BE2C (cell line): Measurements from ENCODE around the gene ALDH3A1.
A peak's percentile ranks its signal among the peaks of the same experiment; 100 is the strongest.

Source experiments
- DNase-seq: peaks from one replicate; pipeline ENCODE4 v3.0.0-alpha.2; 2020
- H3K27me3 ChIP-seq: fragments of 250-450 bp; sonication (Bioruptor Pico); 2 replicates; pipeline ENCODE4 v1.5.1; 2020; ENCODE audit warnings: mild to moderate bottlenecking
- H3K36me3 ChIP-seq: fragments of 250-450 bp; sonication (Bioruptor Pico); 2 replicates; pipeline ENCODE4 v1.5.1; 2020; ENCODE audit warnings: mild to moderate bottlenecking
- H3K4me1 ChIP-seq: fragments of 250-450 bp; sonication (Bioruptor Pico); 2 replicates; pipeline ENCODE4 v1.5.1; 2020
- H3K4me3 ChIP-seq: 2 replicates; pipeline ENCODE4 v1.5.1; 2011; ENCODE audit warnings: low read depth, low read length
- H3K9me3 ChIP-seq: fragments of 250-450 bp; sonication (Bioruptor Pico); 2 replicates; pipeline ENCODE4 v1.5.1; 2020
- TF ChIP-seq, protein P1 (sequence below): IDR thresholded peaks from 2 replicates; pipeline ENCODE4 v1.5.1; 2012; ENCODE audit warnings: mild to moderate bottlenecking, low read depth, low read length

ALDH3A1 gene

DNA sequence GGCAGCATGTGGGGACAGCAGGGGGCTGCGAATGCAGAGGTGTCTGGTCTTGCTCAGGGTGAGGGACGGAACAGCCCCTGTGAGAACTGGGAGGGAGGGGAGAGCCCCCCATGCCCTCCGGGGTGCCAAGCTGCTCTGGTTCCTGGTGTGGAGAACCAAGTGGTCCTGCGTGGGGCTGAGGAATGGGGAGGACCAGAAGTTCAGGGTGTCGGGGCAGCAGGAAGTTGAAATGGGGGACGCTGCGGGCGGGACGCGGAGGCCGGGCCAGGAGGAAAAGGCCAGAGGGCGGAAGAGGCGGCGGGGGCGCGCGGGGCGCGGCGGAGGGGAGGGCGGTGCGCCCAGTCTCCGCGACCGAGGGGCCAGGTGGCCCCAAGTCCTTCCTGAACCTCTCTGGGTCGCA, 3.6 kb downstream of the ALDH3A1 start:
- H3K27me3 ChIP-seq: no peaks in the 10 kb centered on the region
- H3K9me3 ChIP-seq: no peaks in the 10 kb centered on the region
- peak overlapping the region; percentile 50 for H3K4me3 ChIP-seq
- no peaks in the 10 kb centered on the region for H3K36me3 ChIP-seq
- no peaks in the 10 kb centered on the region for H3K4me1 ChIP-seq
- no peak for DNase-seq
- TF ChIP-seq, protein P1, sequence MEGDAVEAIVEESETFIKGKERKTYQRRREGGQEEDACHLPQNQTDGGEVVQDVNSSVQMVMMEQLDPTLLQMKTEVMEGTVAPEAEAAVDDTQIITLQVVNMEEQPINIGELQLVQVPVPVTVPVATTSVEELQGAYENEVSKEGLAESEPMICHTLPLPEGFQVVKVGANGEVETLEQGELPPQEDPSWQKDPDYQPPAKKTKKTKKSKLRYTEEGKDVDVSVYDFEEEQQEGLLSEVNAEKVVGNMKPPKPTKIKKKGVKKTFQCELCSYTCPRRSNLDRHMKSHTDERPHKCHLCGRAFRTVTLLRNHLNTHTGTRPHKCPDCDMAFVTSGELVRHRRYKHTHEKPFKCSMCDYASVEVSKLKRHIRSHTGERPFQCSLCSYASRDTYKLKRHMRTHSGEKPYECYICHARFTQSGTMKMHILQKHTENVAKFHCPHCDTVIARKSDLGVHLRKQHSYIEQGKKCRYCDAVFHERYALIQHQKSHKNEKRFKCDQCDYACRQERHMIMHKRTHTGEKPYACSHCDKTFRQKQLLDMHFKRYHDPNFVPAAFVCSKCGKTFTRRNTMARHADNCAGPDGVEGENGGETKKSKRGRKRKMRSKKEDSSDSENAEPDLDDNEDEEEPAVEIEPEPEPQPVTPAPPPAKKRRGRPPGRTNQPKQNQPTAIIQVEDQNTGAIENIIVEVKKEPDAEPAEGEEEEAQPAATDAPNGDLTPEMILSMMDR: no peak

DNA sequence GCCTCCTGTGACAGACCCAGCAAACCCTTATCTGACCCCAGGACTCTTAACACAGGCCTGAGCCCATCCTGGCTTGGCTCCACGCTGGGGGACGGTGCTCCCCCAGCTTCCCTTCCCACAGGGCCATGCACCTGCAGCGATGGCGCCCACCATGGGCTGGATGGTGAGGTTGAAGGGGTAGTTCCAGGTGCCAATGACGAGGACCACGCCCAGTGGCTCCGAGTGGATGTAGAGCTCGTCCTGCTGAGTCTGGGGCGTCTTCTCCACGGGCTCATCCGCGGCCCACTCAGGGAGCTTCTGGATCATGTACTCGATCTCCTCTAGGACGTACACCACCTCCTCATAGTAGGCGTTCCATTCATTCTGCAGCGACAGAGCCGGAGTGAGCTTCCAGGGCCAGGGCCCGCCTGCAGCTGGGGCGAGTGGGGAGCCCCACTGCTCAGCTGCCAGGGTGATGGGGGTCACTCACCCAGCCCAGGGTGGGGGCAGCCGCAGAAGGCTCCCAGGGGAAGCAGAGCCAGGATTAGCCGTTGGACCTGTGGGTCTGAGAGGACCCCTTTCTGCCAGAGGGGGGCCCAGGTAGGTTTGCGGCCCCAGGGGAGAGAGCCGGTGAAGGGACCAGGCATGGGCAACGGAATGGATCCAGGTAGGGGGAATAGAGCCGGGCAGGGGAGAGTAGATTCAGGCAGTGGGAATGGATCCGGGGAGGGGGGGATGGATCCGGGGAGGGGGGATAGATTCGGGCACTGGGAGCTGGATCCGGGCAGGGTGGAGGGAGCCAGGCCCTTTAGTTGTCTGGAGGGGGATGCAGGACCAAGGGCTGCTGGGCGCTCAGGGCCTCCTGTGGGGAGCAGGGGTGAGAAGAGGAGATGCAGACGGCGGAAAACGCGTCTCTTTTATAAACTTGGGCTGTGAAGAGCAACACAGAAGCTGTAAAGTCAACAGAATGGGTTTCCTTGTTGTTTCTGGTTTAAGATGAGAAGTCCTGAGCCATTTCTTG, 4.7 kb downstream of the ALDH3A1 start:
- no peaks in the 10 kb centered on the region for H3K9me3 ChIP-seq
- no peak for DNase-seq
- TF ChIP-seq, protein P1: no peak
- no peaks in the 10 kb centered on the region for H3K4me1 ChIP-seq
- no peaks in the 10 kb centered on the region for H3K27me3 ChIP-seq
- no peaks in the 10 kb centered on the region for H3K36me3 ChIP-seq
- no peak overlapping the region for H3K4me3 ChIP-seq

DNA sequence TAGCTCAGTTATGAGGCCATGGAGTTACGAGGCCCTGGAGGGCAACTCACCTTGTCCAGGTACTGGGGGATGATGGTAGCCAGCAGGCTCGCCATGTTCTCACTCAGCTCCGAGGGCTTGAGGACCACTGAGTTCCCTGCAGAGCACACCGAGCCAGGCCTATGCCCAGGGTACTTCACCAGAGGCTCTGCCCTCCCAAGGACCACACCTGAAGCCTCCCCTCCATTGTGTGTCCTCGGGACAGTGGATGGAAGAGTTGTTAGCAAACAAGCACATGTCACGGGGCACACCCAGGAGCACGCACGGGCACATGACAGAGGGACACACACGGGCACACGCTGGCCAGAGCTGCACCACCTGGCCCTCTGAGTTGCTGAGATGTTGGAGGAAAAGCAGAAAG, 5.6 kb downstream of the ALDH3A1 start:
- no peaks in the 10 kb centered on the region for H3K27me3 ChIP-seq
- no peaks in the 10 kb centered on the region for H3K4me1 ChIP-seq
- H3K9me3 ChIP-seq: no peaks in the 10 kb centered on the region
- H3K4me3 ChIP-seq: no peak overlapping the region
- no peaks in the 10 kb centered on the region for H3K36me3 ChIP-seq
- TF ChIP-seq, protein P1: no peak
- no peak for DNase-seq

DNA sequence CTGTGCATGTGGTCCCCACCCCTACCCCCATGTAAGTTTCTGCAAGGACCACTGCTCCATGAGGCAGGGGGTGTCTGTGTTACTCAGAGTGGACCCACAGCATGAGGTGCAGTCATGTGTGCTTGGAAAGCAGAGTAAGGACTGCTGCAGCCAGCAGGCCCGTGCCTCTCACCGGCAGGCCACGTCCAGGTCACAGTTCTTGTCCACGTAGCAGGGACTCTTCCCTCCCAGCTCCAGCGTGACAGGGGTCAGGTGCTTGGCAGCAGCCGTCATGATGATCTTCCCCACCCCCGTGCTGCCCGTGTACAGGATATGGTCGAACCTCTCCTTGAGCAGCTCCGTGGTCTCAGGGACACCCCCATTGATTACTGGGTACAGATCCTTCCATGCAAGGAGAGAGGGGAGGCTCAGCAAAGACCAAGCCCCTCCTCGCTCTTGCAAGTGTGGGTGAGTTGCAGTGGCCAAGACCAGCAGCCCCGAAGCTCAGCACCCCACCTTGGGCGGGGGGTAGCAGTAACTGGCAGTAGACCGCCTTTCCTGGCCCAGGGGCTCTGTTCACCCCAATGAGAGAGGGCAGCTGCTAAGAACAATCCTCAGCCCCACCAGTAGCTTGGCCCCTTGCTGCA, 6.2 kb downstream of the ALDH3A1 start:
- no peak overlapping the region for H3K4me3 ChIP-seq
- no peaks in the 10 kb centered on the region for H3K36me3 ChIP-seq
- H3K27me3 ChIP-seq: no peaks in the 10 kb centered on the region
- no peaks in the 10 kb centered on the region for H3K9me3 ChIP-seq
- no peaks in the 10 kb centered on the region for H3K4me1 ChIP-seq
- DNase-seq: no peak
- TF ChIP-seq, protein P1: no peak

DNA sequence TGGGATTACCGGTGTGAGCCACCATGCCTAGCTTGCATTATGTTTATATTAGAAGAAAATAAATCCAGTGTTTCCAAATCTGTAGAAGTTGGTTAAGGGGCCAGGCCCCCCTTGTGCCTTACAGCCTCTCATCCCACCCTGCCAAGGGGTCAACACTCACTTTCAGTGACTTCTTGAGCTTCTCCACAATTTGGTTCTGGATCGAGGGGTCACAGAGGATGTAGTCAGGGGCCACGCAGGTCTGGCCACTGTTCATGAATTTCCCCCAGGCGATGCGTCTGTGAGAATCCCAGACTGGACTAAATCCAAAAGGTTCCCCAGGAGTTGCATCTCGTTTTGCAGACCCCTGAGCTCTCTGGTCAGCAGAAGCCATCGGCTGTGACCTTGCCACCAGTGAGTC, 7.2 kb downstream of the ALDH3A1 start:
- Histone ChIP-seq H3K36me3 (no peaks in the 10 kb centered on the region), H3K9me3 (no peaks in the 10 kb centered on the region), H3K4me3 (no peak overlapping the region), H3K27me3 (no peaks in the 10 kb centered on the region), H3K4me1 (no peaks in the 10 kb centered on the region)
- TF ChIP-seq, protein P1: no peak
- DNase-seq: no peak
